Measurements from ENCODE around the gene WWP2.
"Not testable (repeated sequence)": the region's sequence is repeated elsewhere in the genome, so short reads cannot be mapped to it uniquely, and the experiment has no call there.

Gene WWP2

GRCh38 chr16:69796285-69797118, 34.4 kb downstream of the WWP2 start:
- DNase-seq (ENCODE audit: low read depth): peak; percentile 73

- DNase-seq (ENCODE audit: low read depth): peak; percentile 12
Measured at GRCh38 chr16:69798466-69798865, 36.3 kb downstream of the WWP2 start.

- peak; percentile 45 for DNase-seq (ENCODE audit: low read depth)
Measured at GRCh38 chr16:69799611-69800031, 37.5 kb downstream of the WWP2 start.

GRCh38 chr16:69804297-69804696, 42.2 kb downstream of the WWP2 start:
- no peak for DNase-seq (ENCODE audit: low read depth)

DNA sequence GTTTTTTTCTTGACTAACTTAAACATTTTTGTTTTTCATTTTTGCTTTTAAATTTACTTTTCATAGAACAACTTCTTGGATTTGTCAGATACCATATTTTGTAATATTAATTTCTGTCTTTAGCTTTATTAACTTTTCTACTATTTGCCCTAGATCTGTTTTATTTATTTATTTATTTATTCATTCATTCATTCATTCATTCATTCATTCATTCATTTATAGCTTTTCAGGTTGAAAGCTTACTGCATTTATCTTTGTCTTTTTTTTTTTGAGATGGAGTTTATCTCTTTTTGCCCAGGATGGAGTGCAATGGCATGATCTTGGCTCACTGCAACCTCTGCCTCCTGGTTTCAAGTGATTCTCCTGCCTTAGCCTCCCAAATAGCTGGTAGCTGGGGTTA, 44.6 kb downstream of the WWP2 start:
- DNase-seq (ENCODE audit: low read depth): not testable (repeated sequence)

- DNase-seq (ENCODE audit: low read depth): peak; percentile 25
Measured at GRCh38 chr16:69812688-69813014, 50.5 kb downstream of the WWP2 start.

GRCh38 chr16:69814078-69814477, 51.9 kb downstream of the WWP2 start:
- DNase-seq (ENCODE audit: low read depth): no peak

DNA sequence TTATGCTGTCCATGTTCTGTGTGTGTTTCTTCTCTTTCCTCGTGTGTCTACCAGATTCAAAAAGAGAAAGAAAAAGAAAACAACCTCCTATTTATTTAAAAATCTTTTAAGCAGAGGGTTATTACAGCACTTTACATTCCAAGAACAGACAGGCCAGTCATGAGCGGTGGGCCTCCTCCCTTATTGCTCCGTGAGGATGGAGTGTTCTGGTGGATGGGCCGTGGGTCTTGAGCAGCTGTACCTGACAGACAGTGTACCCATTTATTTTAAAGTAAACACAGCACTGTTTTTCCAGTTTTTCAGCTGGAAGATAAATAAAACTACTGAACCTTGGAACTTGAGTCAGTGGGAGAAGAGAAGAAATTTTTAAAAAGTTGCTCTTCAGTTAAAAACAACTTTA, 52.4 kb downstream of the WWP2 start:
- DNase-seq (ENCODE audit: low read depth): no peak

- DNase-seq (ENCODE audit: low read depth): not testable (repeated sequence)
Measured at GRCh38 chr16:69815216-69815883, 53.2 kb downstream of the WWP2 start.

- no peak for DNase-seq (ENCODE audit: low read depth)
Measured at GRCh38 chr16:69816996-69817395, 54.9 kb downstream of the WWP2 start.

GRCh38 chr16:69818891-69819545, 56.9 kb downstream of the WWP2 start:
- DNase-seq (ENCODE audit: low read depth): no peak

DNA sequence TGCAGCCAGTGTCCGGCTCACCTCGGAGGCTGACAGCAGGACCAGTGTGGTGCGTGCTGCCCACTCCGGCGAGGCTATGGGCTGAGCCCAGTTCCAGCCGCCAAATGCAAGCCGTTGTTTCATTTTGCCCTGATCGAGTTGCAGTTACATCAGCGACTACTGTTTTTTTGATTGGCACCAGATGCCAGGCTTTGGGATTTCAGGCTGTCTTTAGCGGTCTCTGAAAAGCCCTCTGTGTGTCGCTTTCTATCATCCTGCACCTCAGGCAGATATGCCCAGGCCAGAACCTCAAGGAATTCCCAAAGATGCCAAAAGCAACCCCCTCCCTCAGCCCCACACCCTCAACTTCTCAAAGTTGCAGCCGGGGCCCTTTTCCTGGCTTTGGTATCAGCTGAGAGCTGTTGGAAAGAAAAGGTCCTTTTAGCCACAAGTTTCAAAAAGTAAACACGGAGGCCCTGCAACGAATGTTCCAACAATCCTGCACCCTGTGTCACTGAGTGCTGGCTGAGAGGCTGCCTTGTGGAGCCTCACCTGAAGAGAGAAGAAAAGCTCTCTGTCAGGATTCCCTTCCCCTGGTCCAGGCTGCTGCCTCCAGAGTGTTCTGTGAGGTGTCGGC, 58.9 kb downstream of the WWP2 start:
- DNase-seq (ENCODE audit: low read depth): peak; percentile 70

DNA sequence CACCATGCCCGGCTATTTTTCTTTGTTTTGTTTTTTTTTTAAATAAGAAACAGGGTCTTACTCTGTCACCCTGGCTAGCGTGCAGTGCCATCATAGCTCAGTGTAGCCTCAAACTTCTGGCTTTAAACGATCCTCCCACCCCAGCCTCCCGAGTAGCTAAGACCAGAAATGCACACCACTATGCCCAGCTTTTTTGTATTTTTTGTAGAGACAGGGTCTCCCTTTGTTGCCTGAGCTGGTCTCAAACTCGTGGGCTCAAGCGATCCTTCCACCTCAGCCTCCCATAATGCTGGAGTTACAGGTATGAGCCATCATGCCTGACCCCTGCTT, 59.7 kb downstream of the WWP2 start:
- DNase-seq (ENCODE audit: low read depth): no peak

GRCh38 chr16:69822174-69822935, 60.2 kb downstream of the WWP2 start:
- no peak for DNase-seq (ENCODE audit: low read depth)

- DNase-seq (ENCODE audit: low read depth): no peak
Measured at GRCh38 chr16:69823831-69824563, 61.9 kb downstream of the WWP2 start.

DNA sequence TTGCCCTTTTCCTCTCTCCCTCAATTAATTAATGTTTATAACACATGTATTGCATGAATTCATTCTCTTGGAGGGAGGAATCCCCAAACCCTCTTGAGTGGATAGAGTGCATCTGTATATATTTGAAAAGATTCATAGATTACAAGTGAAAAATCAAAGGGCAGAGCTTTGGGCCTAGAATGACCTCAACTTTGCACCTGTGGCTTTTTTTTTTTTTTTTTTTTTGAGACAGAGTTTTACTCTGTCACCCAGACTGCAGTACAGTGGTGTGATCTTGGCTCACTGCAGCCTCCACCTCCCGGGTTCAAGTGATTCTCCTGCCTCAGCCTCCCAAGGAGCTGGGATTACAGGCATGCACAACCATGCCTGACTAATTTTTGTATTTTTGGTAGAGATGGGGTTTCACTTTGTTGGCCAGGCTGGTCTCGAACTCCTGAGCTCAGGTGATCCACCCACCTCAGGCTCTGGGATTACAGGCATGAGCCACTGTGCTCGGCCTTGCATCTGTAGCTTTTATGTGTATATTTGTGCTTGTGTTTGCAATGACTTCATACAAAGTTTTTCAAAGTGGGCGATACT, 62.5 kb downstream of the WWP2 start:
- not testable (repeated sequence) for DNase-seq (ENCODE audit: low read depth)

- DNase-seq (ENCODE audit: low read depth): no peak
Measured at GRCh38 chr16:69827524-69827923, 65.4 kb downstream of the WWP2 start.

DNA sequence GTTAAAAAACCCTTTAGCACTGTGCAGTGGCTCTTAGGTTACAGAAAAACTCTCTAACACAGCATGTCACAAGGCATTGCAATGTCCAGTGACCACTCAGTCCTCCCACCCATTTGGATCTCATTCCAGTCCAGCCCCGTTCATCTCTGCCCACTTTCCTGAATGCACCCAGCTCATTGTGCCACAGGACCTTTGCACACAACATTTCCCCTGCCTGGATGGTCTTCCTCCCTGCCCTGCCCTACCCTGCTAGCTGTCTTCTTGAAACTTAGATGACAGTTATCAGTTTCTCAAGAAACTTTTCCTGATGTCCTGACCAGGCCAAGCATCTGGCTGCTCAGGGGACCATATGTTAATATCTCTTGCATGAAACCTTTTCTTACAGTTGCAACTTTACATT, 67.2 kb downstream of the WWP2 start:
- DNase-seq (ENCODE audit: low read depth): no peak

GRCh38 chr16:69830146-69830533, 68.0 kb downstream of the WWP2 start:
- no peak for DNase-seq (ENCODE audit: low read depth)

- peak; percentile 48 for DNase-seq (ENCODE audit: low read depth)
Measured at GRCh38 chr16:69830534-69831211, 68.5 kb downstream of the WWP2 start.

All from EH (cell line).